ENCODE results near the gene KDM4B.

The KDM4B gene

DNA sequence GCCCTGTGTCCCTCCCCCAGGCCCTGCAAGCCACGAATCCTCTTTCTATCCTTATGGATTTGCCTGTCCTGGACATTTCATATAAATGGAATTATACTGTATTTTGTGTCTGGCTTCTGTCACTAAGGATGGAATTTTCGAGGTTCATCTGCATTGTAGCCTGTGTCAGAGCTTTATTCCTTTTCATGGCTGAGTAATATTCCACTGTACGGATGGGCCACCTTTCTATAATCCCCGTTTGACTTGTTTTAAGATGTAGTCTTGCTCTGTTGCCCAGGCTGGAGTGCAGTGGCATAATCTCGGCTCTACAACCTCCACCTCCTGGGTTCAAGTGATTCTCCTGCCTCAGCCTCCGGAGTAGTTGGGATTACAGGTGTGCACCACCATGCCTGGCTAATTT is 3.9 kb upstream of the KDM4B start:
- peaks cover 6% of the 10 kb centered on the region for H3K36me3 ChIP-seq (replicated peaks)
- H3K27ac ChIP-seq, result no peak overlapping the region
- TF ChIP-seq, protein P1, sequence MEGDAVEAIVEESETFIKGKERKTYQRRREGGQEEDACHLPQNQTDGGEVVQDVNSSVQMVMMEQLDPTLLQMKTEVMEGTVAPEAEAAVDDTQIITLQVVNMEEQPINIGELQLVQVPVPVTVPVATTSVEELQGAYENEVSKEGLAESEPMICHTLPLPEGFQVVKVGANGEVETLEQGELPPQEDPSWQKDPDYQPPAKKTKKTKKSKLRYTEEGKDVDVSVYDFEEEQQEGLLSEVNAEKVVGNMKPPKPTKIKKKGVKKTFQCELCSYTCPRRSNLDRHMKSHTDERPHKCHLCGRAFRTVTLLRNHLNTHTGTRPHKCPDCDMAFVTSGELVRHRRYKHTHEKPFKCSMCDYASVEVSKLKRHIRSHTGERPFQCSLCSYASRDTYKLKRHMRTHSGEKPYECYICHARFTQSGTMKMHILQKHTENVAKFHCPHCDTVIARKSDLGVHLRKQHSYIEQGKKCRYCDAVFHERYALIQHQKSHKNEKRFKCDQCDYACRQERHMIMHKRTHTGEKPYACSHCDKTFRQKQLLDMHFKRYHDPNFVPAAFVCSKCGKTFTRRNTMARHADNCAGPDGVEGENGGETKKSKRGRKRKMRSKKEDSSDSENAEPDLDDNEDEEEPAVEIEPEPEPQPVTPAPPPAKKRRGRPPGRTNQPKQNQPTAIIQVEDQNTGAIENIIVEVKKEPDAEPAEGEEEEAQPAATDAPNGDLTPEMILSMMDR (IDR thresholded peaks at IDR 0.05; ENCODE audit: low read depth, low read length, missing control alignments), result no peak
- in situ Hi-C loops (cut with HindIII; ENCODE audit: low pct_ligation_motif_present, low sequenced_read_pairs), result no loop called here
- no peak overlapping the region for H3K4me3 ChIP-seq (ENCODE audit: low read depth, low read length)
- H3K27me3 ChIP-seq (replicated peaks), result no peaks in the 10 kb centered on the region
- DNase-seq, result no peak

DNA sequence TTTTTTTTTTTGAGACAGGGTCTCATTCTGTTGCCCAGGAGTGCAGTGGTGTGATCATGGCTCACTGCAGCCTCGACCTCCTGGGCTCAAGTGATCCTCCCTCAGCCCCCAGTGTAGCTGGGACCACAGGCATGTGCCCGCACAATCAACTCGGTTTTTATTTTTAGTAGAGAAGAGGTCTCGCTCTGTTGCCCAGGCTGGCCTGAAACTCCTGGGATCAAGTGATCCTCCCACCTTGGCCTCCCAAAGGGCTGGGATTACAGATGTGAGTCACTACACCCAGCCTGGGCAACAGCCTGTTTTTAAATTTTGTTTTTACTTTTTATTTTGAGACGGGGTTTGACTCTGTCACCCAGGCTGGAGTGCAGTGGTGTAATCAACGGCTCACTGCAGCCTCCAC is 2.3 kb upstream of the KDM4B start:
- H3K36me3 ChIP-seq (replicated peaks), result peaks cover 5% of the 10 kb centered on the region
- no peaks in the 10 kb centered on the region for H3K27me3 ChIP-seq (replicated peaks)
- TF ChIP-seq, protein P1 (IDR thresholded peaks at IDR 0.05; ENCODE audit: low read depth, low read length, missing control alignments), result no peak
- H3K27ac ChIP-seq, result no peak overlapping the region
- no peak for DNase-seq
- in situ Hi-C loops (cut with HindIII; ENCODE audit: low pct_ligation_motif_present, low sequenced_read_pairs), result no loop called here
- no peak overlapping the region for H3K4me3 ChIP-seq (ENCODE audit: low read depth, low read length)

DNA sequence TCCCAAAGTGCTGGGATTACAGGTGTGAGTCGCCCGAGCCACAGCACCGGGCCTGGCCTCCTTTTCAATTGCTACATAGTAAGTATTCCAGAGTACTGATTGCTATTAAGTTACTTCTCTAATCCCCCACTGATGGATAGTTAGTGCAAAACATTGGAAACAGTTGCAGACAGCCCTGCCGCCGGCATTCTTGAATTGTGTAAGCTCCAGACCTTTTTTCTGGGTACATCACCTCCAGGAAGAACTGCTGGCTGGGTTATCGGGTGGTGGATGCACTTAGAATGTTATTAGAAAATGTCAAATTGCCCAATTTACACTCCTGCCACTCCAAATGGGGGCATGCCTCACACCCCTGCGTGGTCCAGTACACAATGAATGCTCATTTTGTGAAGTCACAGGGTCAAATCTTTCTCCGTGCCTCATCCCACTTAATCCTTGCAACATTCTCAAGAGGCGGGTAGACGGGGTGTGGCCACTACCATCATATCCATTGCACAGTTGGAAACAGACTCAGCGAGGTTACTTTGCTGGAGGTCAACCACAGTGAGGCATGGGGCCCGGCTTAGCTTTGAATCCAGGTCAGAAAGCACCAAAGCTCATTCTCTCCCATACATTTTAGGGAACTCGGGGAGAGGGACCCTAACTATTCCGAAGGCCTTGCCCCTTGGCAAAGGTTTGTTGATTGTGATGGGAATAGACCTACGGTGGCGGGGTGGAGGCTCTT is 1.0 kb upstream of the KDM4B start:
- in situ Hi-C loops (cut with HindIII; ENCODE audit: low pct_ligation_motif_present, low sequenced_read_pairs), result no loop called here
- TF ChIP-seq, protein P1 (IDR thresholded peaks at IDR 0.05; ENCODE audit: low read depth, low read length, missing control alignments), result no peak
- H3K27ac ChIP-seq, result no peak overlapping the region
- no peak for DNase-seq
- no peaks in the 10 kb centered on the region for H3K36me3 ChIP-seq (replicated peaks)
- H3K27me3 ChIP-seq (replicated peaks), result no peaks in the 10 kb centered on the region
- peak overlapping the region; percentile 40 for H3K4me3 ChIP-seq (ENCODE audit: low read depth, low read length)

DNA sequence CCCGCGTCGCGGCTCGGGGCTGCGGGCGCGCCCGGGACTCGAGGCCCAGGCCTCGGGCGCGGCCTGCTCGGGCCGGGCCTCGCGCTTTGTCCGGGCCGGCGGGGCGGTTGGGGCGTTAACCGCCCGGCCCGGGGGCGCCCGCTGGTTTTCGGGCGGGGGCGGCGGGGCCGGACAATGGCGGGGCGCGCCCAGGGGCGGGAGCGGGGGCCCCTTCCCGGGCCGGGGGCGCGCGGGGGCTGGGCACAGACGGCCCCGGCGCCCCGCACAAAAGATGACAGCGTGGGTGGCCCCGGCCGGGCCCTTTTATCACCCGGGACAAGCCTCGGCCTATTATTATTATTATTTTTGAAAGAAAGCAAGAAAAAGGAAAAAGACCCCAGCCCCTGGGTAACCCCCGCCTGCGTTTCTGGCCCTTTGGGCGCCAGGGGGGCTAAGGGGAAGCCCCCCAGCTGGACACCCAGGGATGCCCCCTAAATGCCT is 419 bp downstream of the KDM4B start:
- Histone ChIP-seq H3K27me3 (replicated peaks) (no peaks in the 10 kb centered on the region), H3K36me3 (replicated peaks) (no peaks in the 10 kb centered on the region), H3K27ac (no peak overlapping the region), H3K4me3 (ENCODE audit: low read depth, low read length) (peak overlapping the region; percentile 71)
- no peak for DNase-seq
- in situ Hi-C loops (cut with HindIII; ENCODE audit: low pct_ligation_motif_present, low sequenced_read_pairs), result no loop called here
- TF ChIP-seq, protein P1 (IDR thresholded peaks at IDR 0.05; ENCODE audit: low read depth, low read length, missing control alignments), result no peak

DNA sequence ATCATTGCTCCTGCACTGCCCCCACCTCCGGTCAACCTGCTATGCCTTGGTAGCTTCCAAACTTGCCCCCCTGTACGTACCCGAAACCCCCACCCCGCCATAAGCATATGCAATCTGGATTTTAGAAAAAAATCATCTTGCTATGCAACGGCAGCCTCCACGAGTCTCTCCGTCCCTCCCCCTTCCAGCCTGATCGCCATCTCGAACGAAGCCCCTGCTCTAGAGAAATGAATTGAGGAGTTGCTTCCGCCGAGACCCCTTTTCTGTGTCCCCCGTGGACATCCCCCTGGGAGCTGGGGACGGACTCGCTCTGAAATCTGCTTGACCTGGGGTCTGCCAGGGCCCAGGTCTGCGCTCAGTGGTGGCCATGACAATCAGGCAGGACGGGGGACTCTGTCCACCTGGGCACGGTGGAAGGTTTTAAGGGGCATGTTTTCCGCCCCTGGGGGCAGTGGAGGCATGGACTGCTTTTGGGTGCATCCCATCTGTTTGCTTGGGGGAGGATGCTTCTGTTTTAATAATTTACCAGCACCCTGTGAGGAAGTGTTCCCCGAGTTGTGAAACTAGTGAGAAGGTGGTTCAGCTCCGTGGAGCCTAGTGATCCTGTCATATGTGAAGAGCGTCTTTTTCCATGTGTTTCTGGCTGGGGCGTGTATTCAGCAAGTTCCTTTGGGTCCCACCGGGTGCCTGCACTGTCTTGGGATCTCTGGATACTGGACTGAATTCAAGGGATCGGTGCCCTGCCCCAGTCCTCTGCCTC is 1.0 kb downstream of the KDM4B start:
- no peak overlapping the region for H3K27ac ChIP-seq
- no peaks in the 10 kb centered on the region for H3K36me3 ChIP-seq (replicated peaks)

More for the DNA sequence above, 1.0 kb downstream of the KDM4B start:
- TF ChIP-seq, protein P1 (IDR thresholded peaks at IDR 0.05; ENCODE audit: low read depth, low read length, missing control alignments), result no peak
- DNase-seq, result no peak
- H3K4me3 ChIP-seq (ENCODE audit: low read depth, low read length), result peak overlapping the region; percentile 71
- H3K27me3 ChIP-seq (replicated peaks), result no peaks in the 10 kb centered on the region
- in situ Hi-C loops (cut with HindIII; ENCODE audit: low pct_ligation_motif_present, low sequenced_read_pairs), result no loop called here

All from brain microvascular endothelial cell (primary cell).